ENCODE data around the gene ASCL4.

ASCL4 gene

DNA sequence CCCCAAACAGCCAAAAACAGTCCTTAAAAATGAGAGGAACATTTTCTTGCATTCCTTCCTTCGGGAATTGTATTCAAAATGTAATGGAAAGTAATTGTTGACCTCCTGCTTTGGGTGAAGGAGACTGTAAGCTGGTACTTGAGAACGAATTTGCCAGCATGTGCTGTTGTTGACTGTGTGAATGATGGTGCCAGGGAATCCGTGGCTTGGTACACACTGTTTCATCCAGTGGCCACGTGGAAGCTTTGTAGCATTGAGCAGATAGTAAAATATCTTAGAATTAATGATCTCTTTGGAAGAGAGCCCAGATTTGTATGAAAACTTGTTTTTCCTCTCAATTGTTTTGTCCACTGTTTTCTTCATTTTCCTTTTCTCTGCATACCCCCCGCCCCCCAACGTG lies 1.7 kb downstream of the ASCL4 start:
- TF ChIP-seq CEBPB (IDR thresholded peaks at IDR 0.05): no peak
- no peak for TF ChIP-seq USF1 (IDR thresholded peaks at IDR 0.05)
- TF ChIP-seq RAD21 (IDR thresholded peaks at IDR 0.05; ENCODE audit: low read depth): no peak
- no peak for TF ChIP-seq EGR1 (IDR thresholded peaks at IDR 0.05)
- TF ChIP-seq TCF12 (IDR thresholded peaks at IDR 0.05; ENCODE audit: low read depth): no peak
- TF ChIP-seq, protein P1, sequence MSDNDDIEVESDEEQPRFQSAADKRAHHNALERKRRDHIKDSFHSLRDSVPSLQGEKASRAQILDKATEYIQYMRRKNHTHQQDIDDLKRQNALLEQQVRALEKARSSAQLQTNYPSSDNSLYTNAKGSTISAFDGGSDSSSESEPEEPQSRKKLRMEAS (IDR thresholded peaks at IDR 0.05): no peak
- no peak for TF ChIP-seq FOXM1 (IDR thresholded peaks at IDR 0.05; ENCODE audit: borderline replicate concordance, low read depth)
- TF ChIP-seq TAF1 (IDR thresholded peaks at IDR 0.05; ENCODE audit: low read depth): no peak
- TF ChIP-seq NFIC (IDR thresholded peaks at IDR 0.05): no peak
- TF ChIP-seq TEAD4 (IDR thresholded peaks at IDR 0.05): no peak
- no peak for TF ChIP-seq EP300 (IDR thresholded peaks at IDR 0.05; ENCODE audit: borderline replicate concordance)
- no peak for TF ChIP-seq CREB1 (IDR thresholded peaks at IDR 0.05; ENCODE audit: low read depth)

- TF ChIP-seq RAD21 (IDR thresholded peaks at IDR 0.05; ENCODE audit: low read depth) (no peak), TCF12 (IDR thresholded peaks at IDR 0.05; ENCODE audit: low read depth) (no peak), REST (IDR thresholded peaks at IDR 0.05; ENCODE audit: low read depth) (no peak), YY1 (IDR thresholded peaks at IDR 0.05; ENCODE audit: low read depth) (no peak), EP300 (IDR thresholded peaks at IDR 0.05; ENCODE audit: borderline replicate concordance) (no peak), FOXM1 (IDR thresholded peaks at IDR 0.05; ENCODE audit: borderline replicate concordance, low read depth) (no peak), NFIC (IDR thresholded peaks at IDR 0.05) (no peak), EGR1 (IDR thresholded peaks at IDR 0.05) (no peak), TEAD4 (IDR thresholded peaks at IDR 0.05) (no peak), CEBPB (IDR thresholded peaks at IDR 0.05) (no peak), TAF1 (IDR thresholded peaks at IDR 0.05; ENCODE audit: low read depth) (no peak), USF1 (IDR thresholded peaks at IDR 0.05) (no peak), ZBTB7A (IDR thresholded peaks at IDR 0.05; ENCODE audit: low read depth) (no peak), CREB1 (IDR thresholded peaks at IDR 0.05; ENCODE audit: low read depth) (no peak)
- TF ChIP-seq, protein P1 (IDR thresholded peaks at IDR 0.05): no peak
These were observed 4.0 kb downstream of the ASCL4 start for GRCh38 chr12:107778383-107779025.

GRCh38 chr12:107779077-107779831 lies 4.8 kb downstream of the ASCL4 start:
- TF ChIP-seq EGR1 (IDR thresholded peaks at IDR 0.05) (no peak), FOXM1 (IDR thresholded peaks at IDR 0.05; ENCODE audit: borderline replicate concordance, low read depth) (no peak), REST (IDR thresholded peaks at IDR 0.05; ENCODE audit: low read depth) (no peak), ZBTB7A (IDR thresholded peaks at IDR 0.05; ENCODE audit: low read depth) (no peak), CEBPB (IDR thresholded peaks at IDR 0.05) (no peak), USF1 (IDR thresholded peaks at IDR 0.05) (no peak)
- TF ChIP-seq, protein P1 (IDR thresholded peaks at IDR 0.05): no peak

DNA sequence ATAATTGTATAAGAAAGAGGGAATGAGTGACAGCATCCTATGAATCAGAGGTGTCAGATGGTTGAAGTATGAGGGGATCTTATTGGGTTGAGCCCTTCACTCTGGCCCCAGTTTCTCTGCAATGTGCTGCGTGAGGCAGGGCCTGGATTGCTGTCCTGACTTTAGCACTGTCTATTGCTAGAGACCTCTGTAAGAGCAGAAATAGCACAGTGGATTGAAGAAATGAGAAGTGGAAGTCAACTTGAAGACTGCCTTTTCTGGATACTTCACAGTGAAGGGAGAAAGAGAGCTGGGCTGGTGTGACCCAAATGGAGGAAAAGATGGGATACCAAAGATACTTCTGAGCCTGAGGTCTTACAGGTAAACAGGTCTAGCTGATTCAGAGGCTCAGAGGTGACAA lies 5.8 kb downstream of the ASCL4 start:
- no peak for TF ChIP-seq YY1 (IDR thresholded peaks at IDR 0.05; ENCODE audit: low read depth)
- TF ChIP-seq, protein P1 (IDR thresholded peaks at IDR 0.05): no peak
- no peak for TF ChIP-seq EP300 (IDR thresholded peaks at IDR 0.05; ENCODE audit: borderline replicate concordance)
- TF ChIP-seq USF1 (IDR thresholded peaks at IDR 0.05): no peak
- no peak for TF ChIP-seq TEAD4 (IDR thresholded peaks at IDR 0.05)
- TF ChIP-seq REST (IDR thresholded peaks at IDR 0.05; ENCODE audit: low read depth): no peak
- no peak for TF ChIP-seq NFIC (IDR thresholded peaks at IDR 0.05)
- no peak for TF ChIP-seq RAD21 (IDR thresholded peaks at IDR 0.05; ENCODE audit: low read depth)
- TF ChIP-seq ZBTB7A (IDR thresholded peaks at IDR 0.05; ENCODE audit: low read depth): no peak

All from Ishikawa (cell line).